ENCODE data around the gene BRI3BP.

Gene BRI3BP

GRCh38 chr12:124993626-124994436 lies at the start of gene BRI3BP:
Gene BRI3BP (plus strand): TSS chr12:124993645. CDS start chr12:124993791, 146 bp downstream.
- DNase-seq (ENCODE audit: extremely low read depth, low read depth) = no peak
- TF ChIP-seq CTCF (IDR thresholded peaks at IDR 0.05; ENCODE audit: low read depth, low read length) = no peak

GRCh38 chr12:124946447-124946793 lies 47.0 kb upstream of the BRI3BP start:
- TF ChIP-seq CTCF (IDR thresholded peaks at IDR 0.05; ENCODE audit: low read depth, low read length) = no peak
- DNase-seq (ENCODE audit: extremely low read depth, low read depth) = no peak

- TF ChIP-seq CTCF (IDR thresholded peaks at IDR 0.05; ENCODE audit: low read depth, low read length) = no peak
- no peak for DNase-seq (ENCODE audit: extremely low read depth, low read depth)
Measured at GRCh38 chr12:124947013-124947412, 46.4 kb upstream of the BRI3BP start.

- DNase-seq (ENCODE audit: extremely low read depth, low read depth) = no peak
- TF ChIP-seq CTCF (IDR thresholded peaks at IDR 0.05; ENCODE audit: low read depth, low read length) = no peak
Measured at GRCh38 chr12:124947561-124948398, 45.7 kb upstream of the BRI3BP start.

- TF ChIP-seq CTCF (IDR thresholded peaks at IDR 0.05; ENCODE audit: low read depth, low read length) = no peak
- no peak for DNase-seq (ENCODE audit: extremely low read depth, low read depth)
Measured at GRCh38 chr12:124949066-124949465, 44.4 kb upstream of the BRI3BP start.

GRCh38 chr12:124949779-124950728 lies 43.4 kb upstream of the BRI3BP start:
- TF ChIP-seq CTCF (IDR thresholded peaks at IDR 0.05; ENCODE audit: low read depth, low read length) = no peak
- DNase-seq (ENCODE audit: extremely low read depth, low read depth) = no peak
